Fibroblast of upper back skin (primary cell): Measurements from ENCODE around the gene SLC26A1.
"Not testable (repeated sequence)": the region's sequence is repeated elsewhere in the genome, so short reads cannot be mapped to it uniquely, and the experiment has no call there.

Source experiments
- DNase-seq: peaks from one replicate; pipeline ENCODE4 v3.0.0-alpha.2; 2013

Gene SLC26A1

DNA sequence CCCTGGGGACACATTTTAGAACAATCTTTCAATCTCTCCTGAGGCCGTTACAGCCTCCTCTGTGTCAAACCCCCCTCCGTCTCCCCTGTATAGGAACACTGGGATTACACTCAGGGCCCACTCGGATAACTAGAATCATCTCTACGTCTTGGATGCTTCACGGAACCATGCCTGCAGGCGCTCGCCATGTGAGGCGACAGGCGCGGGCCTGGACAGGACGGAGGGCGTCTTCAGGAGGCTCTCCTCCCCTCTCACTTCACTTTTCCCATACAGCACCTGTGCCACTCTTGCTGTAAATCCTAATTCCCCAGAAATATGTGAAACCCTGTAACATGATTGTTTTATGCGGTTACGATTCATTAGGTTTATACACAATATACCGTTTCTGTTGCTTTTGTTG lies 10.4 kb downstream of the SLC26A1 start:
- DNase-seq: no peak

DNA sequence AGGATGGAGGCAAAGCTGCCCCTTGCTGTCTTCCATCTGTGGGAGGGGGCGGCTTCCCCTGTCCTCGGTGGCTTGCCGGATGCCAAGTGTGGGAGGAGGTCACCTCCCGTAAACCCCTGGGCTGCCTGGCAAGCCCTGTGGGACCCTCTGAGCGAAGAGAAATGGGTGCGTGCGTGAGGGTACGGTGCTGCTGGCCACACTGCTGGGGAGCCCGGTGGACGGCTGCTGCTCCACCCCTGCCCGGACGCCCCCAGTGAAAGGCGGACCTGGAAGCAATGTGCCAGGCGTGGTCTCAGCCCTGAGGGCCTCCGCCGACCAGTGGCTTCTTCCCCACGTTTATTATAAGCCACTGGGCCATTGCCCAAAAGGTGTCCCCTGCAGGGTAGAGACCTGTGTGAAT lies 10.9 kb downstream of the SLC26A1 start:
- DNase-seq: no peak

DNA sequence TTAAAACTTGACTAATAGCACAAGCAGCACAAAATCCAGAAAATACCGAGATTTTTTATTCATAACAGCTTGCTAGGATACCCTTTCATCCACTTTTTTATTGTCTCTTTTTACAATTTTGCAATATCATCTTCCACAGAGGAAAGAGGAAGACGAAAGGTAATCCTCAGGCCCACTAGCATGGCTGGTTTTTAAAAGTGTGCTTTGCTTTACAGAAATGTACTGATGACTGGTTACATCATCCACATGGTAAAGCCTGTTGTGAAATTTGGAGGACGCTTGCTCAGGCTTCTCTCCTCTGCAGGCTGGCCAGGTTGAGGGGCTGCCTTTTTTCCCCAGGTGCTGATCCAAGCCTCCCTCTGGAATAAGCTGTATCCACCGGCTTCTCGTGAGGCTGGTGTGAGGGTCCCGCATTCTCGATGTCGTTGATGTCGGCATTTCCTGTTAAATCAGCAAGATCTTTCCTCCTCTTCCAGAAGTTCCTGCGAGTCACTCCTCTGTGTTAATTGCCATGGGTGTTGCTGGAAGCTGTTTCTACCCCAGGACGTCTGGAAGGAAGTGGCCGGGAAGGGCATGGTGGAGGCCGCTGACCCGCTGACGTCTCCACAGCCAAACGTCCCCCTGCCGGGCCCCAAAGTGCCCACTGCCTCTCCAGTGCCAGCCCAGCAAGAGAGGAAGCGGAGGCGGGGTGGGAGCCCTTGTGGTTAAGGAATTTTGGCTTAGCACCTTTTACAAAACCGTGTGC lies 14.1 kb downstream of the SLC26A1 start:
- DNase-seq: peak; percentile 58

DNA sequence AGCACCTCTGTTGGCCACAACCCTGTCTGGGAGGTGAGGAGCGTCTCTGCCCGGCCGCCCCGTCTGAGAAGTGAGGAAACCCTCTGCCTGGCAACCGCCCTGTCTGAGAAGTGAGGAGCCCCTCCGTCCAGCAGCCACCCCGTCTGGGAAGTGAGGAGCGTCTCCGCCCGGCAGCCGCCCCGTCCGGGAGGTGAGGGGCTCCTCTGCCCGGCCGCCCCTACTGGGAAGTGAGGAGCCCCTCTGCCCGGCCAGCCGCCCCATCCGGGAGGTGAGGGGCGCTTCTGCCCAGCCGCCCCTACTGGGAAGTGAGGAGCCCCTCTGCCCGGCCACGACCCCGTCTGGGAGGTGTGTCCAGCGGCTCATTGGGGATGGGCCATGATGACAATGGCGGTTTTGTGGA lies 17.2 kb downstream of the SLC26A1 start:
- DNase-seq: not testable (repeated sequence)

DNA sequence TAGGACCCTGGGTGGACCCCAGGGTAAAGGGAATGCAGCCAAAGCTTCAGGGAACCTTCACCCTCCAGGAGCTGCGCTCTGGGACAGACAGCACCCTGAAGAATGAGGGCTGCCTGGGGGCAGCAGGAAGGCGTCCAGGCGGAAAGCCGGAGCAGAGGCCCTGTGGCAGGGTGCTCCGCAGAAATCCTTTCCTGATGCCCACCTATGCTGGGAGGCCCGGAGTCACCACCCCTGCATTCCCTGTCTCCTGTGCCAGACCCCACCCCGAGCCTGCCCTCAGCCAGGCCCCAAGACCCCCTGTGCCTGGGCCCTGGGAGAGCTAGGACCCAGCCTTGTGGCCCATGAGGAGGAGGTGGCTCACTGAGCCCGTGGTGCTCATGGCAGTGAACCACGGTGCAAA lies 18.5 kb downstream of the SLC26A1 start:
- no peak for DNase-seq

DNA sequence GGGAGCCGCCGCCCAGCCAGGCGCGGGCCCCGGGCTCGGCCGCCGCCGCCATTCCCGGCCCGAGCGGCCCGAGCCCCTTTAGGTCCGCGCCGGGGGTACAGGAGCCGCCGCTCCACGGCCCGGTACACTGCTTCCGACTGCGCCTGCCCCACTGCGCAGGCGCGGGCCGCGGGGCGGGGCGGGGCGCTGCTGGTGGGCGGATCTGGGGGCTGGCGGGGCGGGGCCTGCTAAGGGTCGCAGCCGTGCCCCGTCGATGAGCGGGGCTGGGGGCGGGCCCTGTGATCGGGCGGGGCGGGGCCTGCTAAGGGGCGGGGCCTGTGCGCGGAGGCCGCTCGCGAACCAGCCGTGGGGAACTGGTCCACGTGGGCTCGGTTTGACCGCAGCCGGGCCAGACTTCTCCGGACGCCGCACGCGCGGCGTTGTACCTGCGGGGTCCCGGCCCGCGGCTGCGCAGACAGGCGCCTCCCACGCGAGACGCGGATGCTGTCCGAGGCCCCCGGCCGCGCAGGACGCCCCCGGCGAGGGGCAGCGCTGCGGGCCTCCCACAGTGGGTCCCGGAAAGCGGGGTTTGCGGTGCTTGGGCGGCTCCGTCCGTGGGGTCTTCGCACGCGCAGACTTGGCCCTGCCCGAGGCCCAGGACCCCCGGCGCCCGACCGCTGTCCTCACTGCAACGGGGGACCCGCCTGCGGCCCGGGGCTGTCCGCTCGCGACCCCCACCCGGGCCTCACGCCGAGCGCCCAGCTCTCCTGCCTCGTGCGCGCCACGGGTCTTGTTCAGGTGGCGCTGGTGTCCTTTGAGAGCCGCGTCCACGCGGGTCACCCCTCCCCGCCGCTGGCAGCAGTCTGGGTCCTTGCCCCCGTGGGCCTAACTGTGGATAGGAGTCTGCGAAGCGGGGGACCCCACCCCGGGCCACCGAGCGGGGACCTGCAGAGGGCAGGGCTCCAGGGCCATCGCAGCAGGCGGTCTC lies 19.5 kb downstream of the SLC26A1 start, which contains the start of gene DGKQ:
DGKQ (minus strand) TSS at position 139 of the 967 bp plus-strand sequence; CDS start at position 52, 87 bp downstream.
- DNase-seq: peak; percentile 83

DNA sequence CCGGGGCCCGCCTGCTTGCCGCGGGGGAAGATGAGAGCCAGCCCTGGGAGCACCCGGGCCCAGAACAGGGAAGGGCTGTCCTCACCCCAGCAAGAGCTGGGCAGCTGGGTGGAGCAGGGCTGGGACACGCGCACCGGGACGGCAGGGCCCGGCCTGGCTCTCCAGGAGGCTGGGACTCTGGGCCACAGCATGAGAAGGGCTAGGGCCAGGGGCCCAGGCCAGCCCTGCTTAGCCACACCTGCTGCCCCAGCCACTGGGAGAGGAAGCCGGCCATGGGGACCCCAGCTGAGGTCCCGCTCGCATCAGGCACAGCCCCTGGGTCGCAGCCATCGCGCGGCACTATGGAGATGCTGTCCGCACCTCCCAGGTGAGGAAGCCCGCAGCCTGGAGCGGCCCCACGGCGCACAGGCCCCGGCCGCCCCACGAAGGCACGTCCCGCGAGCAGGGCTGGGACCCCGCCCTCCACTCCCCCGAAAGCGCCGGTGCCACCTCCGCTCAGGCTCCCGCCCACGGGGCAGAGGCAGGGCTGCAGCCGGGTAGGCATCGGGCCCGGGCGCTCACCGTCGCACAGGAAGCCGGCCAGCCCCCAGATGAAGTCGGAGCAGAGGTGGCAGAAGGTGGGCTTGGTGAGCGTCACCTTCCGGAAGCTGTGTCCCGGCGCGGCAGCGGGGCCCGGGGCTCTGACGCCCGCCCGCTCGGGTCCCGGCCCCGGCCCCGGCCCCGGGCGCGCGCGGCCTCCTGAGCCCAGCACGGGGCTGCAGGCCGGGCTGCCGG lies 20.4 kb downstream of the SLC26A1 start:
- DNase-seq: peak; percentile 5

DNA sequence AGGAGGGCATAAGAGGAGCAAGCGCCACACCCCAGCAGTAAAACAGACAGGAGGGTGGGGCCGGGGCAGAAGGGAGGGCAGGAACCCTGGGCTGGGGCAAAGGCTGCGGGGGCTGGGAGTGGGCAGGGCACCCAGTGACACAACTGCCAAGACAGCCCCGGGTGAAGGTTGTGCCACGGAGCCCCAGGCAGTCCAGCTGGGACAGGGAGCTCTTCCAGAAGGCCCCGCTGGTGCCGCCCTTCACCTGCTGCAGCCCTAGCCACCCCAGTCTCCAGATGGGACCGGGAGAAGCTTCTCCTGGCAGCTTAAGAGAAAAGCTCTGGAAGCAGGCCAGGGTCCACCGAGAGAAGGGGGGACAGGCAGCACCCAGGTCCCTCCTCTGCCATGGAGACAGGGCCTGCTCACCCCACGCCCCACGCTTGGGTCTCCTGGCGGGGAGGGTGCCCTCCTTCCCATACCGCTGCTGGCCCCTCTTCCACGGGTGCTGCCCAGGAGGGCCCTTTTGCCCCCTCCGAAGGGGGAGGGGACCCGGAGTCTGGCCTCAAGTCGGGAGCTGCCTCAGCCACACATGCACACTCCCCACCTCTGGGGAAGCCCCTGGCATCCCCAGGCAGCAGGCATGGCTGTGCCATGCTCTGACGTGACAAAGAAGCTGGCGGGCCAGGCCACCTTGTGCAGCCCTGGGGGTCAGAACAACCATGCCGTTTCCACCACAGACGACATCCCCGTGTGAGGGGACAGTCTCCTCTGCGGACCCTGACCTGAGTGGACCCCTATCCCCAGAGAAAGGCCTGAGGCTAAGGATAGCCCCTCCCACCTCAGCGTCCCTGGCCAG lies 21.3 kb downstream of the SLC26A1 start:
- DNase-seq: no peak

DNA sequence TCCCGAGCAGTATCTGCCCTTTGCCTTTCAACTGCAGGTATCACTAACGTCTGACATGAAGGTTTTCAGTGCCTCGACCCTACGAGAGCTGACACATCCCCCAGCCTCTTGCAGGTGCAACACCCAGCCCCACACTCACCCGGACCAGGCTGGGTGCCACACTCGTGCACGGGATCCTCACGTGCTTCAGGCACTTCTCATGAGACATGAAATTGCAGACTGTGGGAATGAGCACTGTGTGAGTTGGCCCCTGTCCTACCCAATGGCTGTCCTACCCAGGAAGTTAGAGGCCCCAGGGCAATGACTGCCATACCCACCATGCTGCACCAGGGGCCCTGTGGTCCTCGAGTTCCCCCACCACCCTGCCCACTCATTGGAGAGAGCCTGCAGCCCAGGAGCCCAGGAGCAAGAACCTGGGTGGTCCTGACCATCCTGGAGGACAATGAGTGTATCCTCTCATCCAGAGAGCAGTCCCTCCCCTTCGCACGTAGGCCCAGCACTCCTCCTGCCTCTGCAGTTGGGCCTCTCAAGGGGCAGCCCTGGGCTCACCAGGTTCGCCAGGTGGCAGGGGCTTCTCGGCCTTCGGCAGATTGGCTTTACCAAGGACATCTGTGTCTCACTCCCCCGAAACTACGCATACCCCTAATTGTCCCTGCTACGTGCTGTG lies 22.2 kb downstream of the SLC26A1 start:
- no peak for DNase-seq

DNA sequence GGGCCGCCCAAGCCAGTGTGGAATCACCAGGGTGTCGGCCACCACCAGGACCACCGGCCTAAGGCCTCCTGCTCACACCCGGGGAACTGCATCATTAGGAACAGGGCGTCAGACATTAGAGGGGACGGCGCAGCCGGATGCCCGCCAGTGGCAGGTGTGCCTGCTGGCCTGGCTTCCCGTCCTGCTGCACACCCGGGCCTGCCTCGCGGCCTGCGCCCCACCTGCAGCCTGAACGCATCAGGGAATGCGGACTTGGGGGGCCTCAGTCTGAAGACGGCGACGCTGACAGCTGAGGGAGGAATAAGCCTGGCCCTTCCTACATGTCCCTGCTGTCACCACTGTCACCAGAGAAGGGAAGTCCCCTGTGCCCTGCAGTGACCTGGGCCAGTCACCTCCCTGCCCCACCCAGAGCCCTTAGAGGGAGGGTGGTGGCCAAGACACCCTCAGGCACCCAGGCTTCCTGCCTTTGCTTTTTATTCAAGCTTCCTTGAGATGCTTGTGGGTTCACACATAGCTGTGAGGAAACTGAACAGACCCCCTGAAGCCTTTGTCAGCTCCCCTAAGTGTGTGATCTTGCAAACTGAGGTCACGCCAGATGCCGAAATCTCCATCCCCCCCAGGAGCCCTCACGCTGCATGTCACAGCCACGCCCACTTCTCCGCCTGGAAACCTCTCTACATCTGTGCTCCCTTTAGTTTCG lies 23.0 kb downstream of the SLC26A1 start:
- peak; percentile 7 for DNase-seq

DNA sequence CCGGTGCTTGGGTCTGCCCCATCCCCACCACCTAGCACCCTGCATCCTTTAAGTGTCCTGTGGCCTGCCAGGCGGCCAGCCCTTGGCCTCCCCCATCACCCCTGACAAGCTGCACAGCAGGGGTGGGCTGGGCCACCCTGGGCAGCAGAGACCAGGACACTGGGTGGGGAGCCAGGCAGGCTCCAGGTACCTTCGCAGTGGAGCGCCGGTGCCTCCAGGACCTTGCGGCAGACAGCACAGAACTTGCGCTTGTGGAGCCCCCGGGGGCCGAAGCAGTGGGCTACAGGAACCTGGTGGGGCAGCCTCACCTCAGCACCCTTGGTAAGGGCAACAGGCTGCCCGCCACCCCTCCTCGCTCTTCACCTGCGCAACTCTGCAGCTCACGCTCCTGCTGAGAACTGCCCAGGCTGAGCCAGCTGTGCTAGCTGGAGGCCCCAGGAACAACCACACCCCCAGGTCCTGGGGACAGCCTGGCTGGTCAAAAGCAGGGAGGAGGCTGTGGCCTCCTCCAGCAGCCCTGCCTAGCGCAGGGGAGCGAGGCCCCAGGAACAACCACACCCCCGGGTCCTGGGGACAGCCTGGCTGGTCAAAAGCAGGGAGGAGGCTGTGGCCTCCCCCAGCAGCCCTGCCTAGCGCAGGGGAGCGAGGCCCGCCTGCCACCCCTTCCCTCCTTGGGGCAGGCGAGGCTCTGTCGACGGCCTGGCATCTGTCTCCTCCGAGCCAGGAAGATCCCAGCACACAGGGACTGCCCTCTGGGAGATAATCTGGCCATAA lies 24.4 kb downstream of the SLC26A1 start:
- DNase-seq: no peak

DNA sequence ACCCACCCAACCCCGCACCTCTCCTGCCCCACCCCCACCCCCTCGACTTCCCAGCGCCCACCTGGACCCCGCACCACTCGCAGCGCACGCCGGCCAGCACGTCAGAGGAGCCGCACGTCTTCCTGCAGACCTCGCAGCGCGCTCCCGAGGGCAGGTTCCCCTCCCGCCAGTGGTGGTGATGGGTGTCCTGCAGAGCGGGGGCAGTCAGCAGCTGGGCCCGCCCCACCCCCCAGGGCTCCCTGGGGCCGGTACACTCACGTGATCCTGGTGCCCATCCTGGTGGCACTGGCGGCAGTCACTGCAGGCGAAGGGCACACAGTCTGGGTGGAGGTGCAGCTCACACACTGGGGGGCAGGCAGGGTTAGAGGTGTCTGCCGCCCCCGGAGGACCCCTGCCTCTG lies 25.0 kb downstream of the SLC26A1 start:
- no peak for DNase-seq

DNA sequence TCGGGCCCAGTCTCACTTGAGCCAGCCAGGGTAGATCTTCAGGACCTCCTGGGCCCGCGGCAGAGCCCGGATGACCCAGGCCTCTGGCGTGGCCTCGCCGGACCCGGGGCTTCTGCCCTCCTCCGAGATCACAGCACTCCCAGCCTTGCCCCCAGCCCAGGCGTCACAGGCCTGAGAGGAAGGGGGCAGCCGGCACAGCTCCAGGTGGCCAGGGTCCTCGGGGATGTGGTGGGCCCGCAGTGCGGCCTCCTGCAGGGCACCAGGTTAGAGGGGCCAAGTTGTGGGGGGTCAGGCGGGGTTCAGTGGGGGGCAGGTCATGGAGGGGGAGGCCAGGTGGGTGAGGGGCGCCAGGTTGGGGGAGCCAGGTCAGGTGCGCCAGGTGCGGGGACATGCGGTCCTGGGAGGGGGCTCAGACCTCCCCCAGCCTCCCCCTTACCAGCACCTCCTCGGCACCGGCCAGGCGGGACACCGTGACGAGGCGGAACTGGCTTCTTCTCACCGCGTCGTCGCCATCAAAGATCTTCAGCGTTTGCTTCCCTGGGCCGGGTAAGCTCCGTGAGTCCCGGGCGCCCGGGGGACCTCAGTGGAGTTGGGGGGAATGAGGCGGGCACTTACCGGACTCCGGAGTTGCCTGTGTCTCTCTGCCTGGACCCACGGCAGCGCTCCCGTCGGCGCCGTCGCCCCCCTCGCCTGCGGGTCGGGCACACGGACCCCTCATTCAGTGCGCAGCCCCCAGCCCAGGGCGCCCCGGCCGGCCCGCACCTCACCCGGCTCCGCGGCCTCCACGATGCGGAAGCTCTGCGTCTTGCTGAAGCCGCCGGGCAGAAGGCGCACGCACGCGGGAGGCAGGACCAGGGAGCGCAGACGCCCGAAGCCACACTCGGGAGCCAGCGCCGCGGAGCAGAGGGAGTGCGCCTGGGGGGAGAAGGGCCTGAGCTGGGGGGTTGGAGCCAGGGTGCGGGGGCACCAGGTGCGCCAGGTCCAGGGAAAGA lies 25.8 kb downstream of the SLC26A1 start:
- DNase-seq: peak; percentile 7

DNA sequence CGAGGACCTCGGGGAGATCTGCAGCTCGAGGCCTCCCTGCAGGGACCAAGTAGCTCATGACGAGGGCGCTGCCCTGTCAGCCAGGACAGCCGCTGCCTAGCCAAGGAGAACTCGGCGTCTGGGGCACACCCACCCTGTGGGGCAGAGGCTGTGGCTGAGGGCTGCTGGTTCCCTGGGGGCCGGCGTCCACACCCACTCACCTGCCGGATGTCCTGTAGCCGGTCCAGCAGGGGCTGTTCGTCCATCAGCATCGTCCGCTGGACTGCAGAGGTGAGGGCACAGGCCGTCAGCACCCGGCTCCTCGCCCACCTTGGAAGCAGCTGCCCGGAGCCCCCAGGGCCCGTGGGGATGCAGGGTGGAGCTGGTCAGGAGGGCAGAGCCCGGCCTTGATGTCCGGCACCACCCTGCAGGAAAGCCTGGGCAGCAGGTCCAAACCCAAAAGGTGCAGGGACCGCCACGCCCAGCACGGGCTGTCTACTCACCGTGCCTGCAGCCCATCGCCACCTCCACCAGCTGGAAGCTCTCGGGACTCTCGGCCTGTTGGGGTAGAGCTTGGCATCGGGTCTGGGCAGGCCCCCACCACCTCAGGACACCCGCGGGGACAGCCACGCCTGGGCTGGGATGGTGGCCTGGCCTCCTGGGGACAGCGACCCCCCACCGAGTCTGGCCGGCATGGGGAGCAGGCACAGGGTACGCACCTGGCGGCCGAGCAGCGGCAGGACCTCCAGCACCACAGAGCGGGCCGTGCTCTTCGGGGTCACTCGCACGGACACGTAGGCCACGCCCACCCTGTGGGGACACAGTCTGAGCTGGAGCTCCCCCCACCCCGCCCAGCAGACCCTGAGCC lies 26.7 kb downstream of the SLC26A1 start:
- DNase-seq: no peak

DNA sequence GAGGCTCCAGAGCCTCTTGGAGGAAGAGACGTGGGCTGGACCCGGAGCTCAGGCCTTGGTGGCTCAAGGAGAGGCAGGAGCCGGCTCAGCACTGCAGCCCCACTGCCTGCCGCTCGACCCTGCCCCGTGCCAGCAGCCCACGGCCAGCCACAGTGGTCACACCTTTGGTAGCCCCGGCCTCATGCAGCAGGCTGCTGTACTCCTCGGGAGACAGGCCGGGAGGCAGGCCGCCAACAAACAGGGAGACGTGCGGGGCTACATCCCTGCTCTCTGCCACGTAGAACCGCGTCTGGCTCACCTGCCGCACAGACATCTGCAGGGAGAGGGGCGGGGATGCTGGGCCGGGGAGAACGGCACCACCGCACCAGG lies 27.5 kb downstream of the SLC26A1 start:
- no peak for DNase-seq

DNA sequence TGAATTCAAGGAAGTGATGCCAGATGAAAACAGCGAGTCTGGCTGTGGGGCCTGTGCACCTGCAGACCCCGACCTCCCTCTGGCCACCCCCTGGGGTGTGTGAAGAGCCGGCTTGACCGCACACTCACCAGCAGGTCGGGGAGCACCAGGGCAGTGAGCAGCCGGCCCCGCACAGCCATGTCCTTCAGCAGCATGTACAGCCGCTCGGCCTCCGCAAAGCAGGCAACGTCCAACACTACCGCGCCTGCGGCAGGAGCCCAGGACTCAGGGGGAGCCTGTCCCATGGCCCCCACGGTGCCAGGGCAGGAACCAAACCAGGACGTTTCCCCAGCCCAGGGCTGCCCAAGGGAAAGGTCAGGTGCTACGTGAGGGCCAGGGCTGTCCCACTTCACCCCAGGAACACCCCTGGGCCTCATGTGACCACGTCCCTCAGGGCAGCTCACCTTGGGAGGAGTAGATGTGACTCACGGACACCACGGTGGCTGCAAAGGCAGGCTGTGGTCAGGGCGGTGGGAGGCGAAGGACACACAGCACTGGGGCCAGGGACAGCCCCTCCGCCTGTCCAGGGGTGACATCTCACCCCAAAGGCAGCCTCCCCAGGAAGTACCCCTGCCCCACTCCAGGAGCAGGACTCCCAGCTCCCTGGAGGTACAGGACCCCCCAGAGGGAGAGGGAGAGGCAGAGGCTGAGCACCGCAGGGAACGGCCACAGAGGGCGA lies 28.0 kb downstream of the SLC26A1 start:
- DNase-seq: no peak

DNA sequence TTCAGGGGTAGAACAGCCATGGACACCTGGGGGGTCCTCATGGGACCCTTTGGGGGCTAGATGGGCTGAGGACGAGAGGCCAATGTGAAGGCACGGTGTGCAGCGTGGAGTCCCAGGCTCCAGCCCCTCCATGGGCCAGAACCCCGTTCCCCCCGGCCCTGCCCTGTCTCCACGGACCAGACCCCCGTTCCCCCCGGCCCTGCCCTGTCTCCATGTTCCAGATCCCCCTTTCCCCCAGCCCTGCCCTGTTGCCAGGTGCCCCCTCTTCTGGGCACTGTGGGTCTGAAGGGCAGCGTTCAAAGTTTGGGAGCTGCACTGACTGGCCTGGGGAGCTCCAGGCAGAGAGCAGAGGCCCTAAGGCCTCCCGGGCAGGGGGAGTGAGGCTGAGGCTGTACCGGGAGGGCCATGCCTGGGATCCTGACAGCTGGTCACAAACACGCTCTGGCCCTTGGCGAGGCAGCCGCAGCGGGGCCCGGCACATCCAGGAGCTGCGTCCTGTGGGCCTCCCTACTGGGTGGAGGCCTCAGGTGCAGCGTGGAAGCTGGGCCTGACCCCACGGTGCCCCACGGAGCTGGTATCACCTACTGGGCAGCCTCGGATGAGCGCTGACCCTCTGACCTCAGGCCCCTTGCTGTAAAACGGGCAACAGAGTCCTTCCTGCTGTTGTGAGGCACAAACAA lies 28.7 kb downstream of the SLC26A1 start:
- no peak for DNase-seq
